HG02973 (cell line): ENCODE measurements around the gene HEXD.
"Not testable (repeated sequence)": the region's sequence is repeated elsewhere in the genome, so short reads cannot be mapped to it uniquely, and the experiment has no call there.

ENCODE experiments used
- ATAC-seq: cut with Tn5 transposase; IDR thresholded peaks from one replicate; pipeline ENCODE4 v1.9.1; 2021; ENCODE audit warnings: moderate library complexity; ENCODE audit not compliant: unreplicated experiment

The HEXD gene

GRCh38 chr17:82439829-82440365, 21.8 kb downstream of the HEXD start:
- ATAC-seq, result no peak

DNA sequence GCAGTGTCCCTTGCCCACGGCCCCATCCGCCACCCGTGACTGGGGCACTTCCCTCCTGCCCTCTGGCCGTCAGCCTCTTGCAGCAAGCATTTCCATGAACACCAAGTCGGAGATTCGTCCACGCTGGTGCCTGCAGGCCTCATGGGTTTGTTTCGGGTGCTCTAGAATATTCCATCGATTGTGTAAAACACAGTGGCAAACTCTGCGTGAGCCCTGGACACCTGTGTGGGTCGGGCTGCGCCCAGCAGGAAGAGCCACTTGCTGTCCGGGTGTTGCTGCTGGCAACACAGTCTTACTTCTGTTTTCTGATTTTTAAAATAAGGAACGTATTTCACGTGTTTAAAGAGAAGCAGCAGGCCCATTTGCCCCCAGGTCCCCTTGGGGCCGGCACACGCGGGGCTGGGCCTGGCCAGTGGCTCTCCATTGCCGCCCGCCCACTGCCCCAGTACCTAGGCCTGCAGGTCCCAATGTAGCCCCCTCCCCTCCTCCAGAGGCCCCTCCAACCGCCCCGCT, 22.4 kb downstream of the HEXD start:
- no peak for ATAC-seq

- no peak for ATAC-seq
Measured at GRCh38 chr17:82440991-82441627, 23.0 kb downstream of the HEXD start.

DNA sequence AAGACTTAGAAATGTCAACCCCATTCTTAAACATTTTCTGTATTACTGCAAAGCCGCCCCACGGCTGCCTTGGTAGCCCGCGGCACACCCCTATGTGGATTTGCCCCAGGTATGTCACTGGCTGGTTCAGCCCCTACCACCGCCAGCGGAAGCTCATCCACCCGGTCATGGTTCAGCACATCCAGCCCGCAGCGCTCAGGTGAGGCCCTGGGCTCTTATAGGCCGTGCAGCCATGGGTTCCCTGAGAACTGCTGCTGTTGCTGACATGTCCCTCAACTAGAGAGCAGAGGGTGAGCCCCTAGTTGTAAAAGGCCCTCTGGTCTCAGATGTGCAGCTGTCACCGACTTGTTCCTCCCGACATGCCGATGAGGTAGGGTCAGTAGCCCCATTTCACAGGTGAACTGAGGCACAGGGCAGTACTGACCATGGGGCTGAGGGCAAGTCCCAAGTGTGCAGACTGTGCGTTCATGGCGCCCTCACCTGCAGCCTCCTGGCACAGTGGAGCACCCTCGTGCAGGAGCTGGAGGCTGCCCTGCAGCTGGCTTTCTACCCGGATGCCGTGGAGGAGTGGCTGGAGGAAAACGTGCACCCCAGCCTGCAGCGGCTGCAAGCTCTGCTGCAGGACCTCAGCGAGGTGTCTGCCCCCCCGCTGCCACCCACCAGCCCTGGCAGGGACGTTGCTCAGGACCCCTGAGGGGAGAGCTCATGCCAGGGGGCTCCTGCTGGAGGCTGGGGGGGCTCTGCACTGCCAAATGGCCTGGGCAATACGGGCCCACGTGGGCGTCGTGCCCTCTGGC, 23.7 kb downstream of the HEXD start:
- no peak for ATAC-seq

DNA sequence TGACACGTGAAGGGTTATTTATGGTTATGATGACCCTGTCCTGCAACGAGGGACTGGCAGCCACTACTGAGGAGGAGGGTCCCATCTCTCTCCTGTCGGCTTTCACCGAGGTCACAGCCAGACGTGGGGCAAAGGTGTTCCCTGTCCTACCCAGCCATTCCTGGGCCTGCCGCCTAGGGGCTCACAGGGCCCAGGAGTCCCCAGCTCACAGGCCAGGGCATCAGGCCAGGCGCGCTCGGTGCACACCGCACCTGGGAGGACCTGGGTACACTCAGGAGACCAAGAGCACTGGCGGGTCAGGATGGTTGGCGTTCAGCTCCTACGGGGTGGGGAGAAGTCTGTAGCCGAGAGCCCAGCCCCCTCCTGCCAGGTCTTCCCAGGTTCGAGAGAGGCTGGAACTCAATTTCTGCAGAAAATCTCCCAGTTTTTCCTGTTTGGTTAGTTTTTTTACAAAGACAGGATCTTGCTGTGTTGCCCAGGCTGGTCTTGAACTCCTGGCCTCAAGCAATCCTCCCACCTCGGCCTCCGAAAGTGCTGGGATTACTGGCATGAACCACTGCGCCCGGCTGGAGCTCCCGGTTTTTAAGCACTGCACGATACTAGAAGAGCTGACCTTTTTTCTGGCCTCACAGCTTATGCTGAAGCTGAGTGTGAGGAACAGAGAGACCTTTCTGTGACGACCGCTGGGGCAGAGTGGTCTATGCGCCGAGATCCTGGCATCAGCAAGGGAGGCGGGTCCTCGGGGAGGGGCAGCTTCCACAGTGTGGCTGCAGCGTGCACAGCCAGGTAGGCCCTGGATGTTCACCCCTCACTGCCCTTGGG, 24.7 kb downstream of the HEXD start:
- ATAC-seq, result no peak

GRCh38 chr17:82443465-82444283, 25.5 kb downstream of the HEXD start:
- no peak for ATAC-seq

GRCh38 chr17:82444284-82444893, 26.2 kb downstream of the HEXD start:
- no peak for ATAC-seq

DNA sequence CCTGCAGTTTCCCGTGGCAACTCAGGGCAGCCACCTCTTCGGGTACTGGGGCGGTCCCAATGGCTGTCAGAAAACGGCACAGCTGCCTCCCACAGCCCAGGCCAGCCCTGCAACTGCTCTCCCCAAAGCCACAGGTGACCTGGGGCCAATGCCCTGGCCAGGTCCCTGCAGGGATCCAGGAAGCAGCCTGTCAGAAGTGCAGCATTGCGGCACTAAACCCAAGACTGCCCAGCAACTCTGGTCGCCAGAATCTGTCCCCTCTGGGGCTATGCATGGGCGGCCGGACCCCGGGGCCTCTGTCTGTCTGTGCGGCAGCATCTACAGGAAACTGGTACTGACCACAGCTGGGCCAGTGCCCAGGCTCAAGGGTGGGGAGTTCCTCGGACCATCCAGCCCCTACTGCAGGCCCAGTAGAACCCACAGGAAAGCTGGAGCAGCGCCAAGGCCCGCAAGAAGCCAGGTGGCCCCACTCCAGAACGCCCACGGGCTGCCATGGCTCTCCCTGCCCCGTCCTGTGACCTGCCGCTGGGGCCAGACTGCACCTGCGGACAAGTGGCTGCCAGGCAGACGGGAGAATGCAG, 26.9 kb downstream of the HEXD start:
- ATAC-seq, result no peak

GRCh38 chr17:82445542-82445941, 27.4 kb downstream of the HEXD start:
- ATAC-seq, result no peak

- no peak for ATAC-seq
Measured at GRCh38 chr17:82446124-82446523, 28.0 kb downstream of the HEXD start.

- no peak for ATAC-seq
Measured at GRCh38 chr17:82446649-82447048, 28.5 kb downstream of the HEXD start.

- no peak for ATAC-seq
Measured at GRCh38 chr17:82447876-82448275, 29.7 kb downstream of the HEXD start.

GRCh38 chr17:82449131-82449882, 31.2 kb downstream of the HEXD start:
- peak; percentile 43 for ATAC-seq

- peak; percentile 10 for ATAC-seq
Measured at GRCh38 chr17:82449883-82450356, 31.8 kb downstream of the HEXD start.

DNA sequence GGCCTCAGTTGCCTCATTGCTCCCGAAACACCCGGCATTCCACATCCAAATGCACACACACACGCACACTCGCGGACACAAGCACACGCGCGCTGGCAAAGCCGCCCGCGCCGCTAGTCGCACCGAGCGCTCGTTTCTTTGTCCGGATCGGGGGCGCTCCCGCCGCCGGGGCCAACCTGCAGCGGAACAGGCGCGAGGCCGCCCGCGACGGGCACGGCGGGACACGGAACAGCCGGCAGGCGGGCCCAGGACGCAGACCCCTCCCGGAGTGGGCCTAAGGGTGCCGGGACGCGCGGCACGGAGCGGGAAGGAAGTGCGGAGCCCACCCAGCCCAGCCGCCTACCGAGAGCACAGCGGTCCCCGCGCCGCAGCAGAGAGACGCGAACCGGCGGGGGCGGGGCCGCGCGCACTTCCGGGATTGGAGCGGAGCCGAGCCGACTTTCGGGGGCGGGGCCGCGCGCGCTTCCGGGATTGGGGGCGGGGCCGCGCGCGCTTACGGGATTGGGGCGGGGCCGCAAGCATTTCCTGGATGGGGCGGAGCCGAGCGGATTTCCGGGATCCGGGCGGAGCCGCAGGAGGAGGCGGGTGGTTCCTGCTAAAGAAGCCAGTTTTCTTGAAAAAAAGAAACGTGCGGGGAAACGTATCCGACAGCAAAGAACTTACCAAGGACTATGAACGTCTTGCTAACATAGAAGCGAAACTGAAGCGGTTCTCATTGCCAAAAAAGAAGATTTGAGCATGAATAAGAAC, 32.4 kb downstream of the HEXD start, which contains the start of gene CYBC1:
Gene CYBC1 (minus strand): TSS at position 396 of the 750 bp plus-strand sequence. CDS start 1,498 bp downstream, outside the sequence.
- ATAC-seq, result peak; percentile 57

GRCh38 chr17:82452162-82452561, 34.0 kb downstream of the HEXD start:
- ATAC-seq, result no peak

- not testable (repeated sequence) for ATAC-seq
Measured at GRCh38 chr17:82453151-82453550, 35.0 kb downstream of the HEXD start.

- not testable (repeated sequence) for ATAC-seq
Measured at GRCh38 chr17:82453706-82454105, 35.6 kb downstream of the HEXD start.
